GM19025 (cell line): ENCODE results near the gene CGNL1.

Experiments used
- ATAC-seq: cut with Tn5 transposase; IDR thresholded peaks from one replicate; pipeline ENCODE4 v1.9.1; 2021; ENCODE audit warnings: mild to moderate bottlenecking, low read depth, moderate library complexity; ENCODE audit not compliant: unreplicated experiment

CGNL1 gene

DNA sequence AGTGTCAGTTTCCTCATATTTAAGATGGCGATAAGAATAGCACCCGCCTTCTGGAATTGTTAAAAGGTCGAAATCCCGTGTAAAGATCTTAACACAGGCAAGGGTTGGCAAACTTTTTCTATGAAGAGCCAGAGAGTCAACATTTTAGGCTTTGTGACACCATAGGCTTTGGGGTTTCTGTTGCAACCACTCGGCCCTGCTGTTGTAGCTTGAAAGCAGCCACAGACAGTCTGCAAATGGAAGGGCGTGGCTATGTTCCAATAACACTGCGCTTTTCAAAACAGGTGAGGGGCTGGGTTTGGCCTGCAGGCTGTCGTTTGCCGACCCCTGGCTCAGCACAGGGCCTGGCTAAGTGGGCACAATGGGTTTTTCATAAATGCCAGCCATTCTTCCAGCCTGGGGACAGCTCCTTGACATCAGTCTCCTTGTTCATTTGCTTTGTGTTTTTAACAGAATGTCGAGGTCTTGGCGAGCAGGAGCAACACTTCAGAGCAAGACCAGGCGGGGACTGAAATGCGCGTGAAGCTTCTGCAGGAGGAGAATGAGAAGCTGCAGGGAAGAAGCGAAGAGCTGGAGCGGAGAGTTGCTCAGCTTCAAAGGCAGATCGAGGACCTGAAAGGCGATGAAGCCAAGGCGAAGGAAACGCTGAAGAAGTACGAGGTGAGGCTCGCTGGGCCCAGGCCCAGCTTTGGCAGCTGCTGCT is 140.2 kb downstream of the CGNL1 start:
- no peak for ATAC-seq

DNA sequence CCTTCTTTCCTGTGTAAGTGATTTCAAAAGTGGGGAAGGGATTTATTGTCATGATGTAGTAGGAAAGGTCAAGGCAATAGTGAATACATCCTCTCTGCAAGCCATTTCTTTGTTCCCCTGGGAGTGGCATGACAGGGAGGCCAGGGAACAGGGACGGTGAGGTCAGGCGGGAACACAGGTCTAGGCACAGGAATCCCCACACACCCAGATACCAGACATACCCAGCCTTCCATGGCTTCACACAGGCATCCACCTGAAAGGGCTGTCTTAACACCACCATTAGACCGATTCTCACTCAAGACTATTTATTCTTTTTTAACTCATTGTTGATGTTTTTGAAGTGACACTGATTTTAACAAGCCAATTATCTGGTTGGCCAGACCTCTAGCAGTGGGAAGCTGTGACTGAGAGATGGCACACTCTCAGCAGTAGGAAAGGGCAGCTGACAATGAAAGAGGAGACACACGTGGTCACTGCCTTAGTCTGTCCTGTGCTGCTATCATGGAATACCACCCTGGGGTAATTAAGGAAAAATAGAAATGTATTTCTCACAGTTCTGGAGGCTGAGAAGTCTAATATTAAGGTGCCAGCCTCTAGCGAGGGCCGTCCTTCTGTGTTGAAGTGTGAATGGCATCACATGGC is 140.8 kb downstream of the CGNL1 start:
- ATAC-seq, result no peak

- ATAC-seq, result no peak
Measured at GRCh38 chr15:57518779-57519405, 142.6 kb downstream of the CGNL1 start.

- no peak for ATAC-seq
Measured at GRCh38 chr15:57519806-57520205, 143.5 kb downstream of the CGNL1 start.

DNA sequence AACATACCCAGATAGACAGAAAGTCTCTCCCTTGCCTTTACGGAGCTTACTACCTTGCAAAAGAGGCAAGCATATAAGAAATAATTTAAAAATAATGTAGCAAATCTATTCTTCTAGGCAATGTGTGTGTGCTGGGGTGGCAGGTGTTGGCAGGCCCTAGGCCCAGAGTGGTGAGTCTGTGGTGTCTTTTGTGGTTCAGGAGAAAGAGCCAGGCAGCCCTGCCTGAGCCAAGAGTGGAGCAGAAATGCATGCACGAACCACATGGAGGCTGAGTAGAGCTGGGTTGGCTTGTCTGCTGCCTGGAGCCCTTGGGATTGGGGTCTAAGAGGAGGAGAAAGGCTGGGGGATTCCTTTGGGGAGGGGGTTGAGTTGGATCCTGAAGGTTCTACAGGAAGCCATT is 145.2 kb downstream of the CGNL1 start:
- ATAC-seq, result no peak

- ATAC-seq, result no peak
Measured at GRCh38 chr15:57522148-57522547, 145.8 kb downstream of the CGNL1 start.

DNA sequence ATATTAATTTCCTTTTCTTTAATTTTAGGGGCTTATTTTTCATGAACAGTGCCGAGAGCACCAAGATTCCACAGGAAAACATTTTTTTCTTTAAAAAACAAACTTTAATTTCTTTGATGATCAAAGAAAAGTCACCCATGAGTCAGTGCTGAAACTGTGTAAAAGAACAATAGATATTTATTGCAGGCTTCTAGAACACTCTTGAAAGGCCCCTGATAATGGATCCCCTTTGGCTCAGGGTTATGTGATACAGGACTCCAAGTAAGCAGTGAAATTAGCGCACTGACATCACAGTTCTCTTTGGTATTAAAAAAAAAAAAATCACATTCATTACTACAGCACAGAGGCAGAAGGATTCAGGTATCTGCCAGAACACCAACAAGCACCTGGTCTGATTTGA is 149.3 kb downstream of the CGNL1 start:
- no peak for ATAC-seq

DNA sequence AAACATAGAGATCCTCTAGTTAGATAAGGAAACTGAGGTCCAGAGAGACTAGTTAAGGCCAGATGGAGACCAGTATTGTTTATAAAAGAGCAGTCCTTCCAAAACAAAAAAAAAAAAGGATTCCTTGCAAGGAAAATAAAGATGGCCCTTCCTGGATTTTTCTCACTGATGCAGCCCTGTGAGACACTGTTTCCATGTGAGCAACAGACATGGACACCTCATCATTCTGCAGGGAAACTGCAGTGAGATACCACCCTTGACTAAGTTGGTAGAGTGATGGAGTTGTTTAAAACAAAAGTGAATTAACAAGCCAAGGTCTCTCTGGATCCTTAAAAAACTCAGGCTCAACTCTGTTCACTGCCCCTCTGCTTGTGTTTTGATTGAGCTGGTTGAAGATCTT is 149.8 kb downstream of the CGNL1 start:
- no peak for ATAC-seq

DNA sequence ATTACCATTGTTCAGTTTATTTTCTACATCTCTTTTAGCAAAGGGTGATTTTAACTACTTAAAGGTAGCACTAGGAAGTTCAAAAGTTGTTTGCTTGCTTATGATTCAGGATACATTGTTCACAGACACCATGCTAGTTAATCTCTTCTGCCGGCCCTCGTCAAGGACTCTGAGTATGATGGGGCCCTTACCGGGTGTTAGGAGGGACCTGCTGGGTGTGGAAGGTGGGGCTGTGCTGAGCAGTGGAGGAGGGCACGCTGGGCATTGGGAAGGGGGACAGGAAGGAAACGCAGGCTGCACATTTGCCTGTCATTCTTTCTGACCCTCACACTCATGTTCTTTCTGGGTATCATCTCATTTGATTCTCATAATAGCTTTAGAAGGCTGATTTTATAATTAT is 150.3 kb downstream of the CGNL1 start:
- ATAC-seq, result no peak

DNA sequence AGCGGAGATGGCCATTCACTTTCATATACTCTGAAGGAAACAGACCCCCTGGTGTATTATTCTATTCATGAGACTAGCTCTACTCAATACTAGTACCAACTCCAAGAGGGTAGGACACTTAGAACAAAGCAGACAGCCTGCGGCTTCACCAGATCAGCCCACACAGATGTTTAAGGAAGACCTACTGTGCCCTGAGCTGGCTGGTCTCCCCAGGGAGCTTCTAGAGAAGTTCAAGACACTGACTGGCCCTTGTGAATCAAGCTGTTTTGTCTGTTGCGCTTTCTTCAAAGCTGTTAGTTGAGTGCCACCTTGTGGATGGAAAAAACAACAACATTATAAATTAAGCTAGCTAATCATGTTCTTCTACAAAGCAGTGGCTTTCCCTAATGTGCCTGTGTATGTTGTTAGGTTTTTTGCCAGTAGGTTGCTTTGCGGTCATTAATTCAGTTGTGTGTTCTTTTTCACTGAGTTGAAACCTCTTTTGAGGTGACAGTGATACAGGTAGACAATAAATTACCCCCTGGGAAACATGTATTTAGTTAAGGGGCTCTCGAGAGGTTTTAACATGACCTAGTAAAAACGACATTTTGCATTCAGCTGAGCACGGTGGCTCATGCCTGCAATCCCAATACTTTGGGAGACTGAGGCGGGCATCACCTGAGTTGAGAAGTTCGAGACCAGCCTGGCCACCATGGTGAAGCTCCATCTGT is 151.2 kb downstream of the CGNL1 start:
- peak; percentile 93 for ATAC-seq

GRCh38 chr15:57528940-57529565 is 152.7 kb downstream of the CGNL1 start:
- ATAC-seq, result no peak

DNA sequence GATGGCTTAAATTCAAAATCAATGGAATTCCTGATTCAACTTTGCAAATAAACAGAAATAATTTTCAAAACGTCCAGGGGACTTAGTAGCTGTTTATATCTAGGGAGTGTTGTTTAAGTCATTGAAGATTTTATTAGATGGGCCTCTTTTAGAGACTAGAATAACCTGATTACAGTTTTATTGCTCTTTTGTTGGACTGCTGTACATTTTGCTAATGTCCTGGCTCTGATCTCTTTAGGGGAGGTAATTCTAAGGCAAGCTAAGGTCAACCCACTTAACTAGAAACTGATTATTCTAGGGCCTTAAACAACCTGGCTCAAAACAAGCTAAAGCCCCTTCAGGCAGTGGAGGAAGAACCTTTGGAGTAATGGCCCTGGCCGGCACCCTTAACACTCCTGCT is 153.4 kb downstream of the CGNL1 start:
- no peak for ATAC-seq

DNA sequence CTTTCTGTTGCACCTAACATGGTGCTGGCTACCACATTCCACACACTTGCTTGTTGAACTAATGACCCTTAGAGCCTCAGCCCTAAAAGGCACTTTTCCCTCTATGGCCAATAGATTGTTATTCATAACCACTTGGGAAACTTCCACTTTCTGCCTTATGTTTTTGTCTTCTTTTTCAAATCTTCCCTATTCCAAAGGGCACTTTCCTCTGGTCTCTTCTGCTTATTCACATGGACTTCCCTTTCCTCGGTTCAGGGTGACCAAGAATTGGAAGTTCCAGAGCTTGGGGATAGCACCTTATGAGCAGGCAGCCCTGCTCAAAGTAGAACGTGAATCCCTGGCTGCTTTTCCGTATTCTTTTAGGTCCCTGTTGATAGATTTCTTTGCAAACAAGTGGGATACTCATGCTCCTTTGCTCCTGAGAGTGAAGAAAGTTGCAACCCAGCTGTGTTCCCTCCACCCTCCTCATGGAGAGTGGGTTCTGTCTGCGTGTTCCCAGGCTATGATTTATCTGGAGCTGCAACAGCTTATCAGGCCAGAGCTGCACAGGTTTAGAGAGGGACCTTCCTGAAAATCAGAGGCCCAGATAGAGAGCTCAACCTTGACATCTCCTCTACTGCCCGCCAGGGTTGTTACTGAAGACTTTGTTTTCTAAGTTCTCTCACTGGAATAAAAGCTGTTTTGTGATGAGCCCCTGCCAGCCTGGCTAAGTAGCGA is 156.6 kb downstream of the CGNL1 start:
- no peak for ATAC-seq

GRCh38 chr15:57533448-57533799 is 157.1 kb downstream of the CGNL1 start:
- no peak for ATAC-seq

- ATAC-seq, result no peak
Measured at GRCh38 chr15:57534281-57534680, 158.0 kb downstream of the CGNL1 start.

- ATAC-seq, result no peak
Measured at GRCh38 chr15:57537072-57537471, 160.8 kb downstream of the CGNL1 start.

- ATAC-seq, result no peak
Measured at GRCh38 chr15:57537488-57538264, 161.4 kb downstream of the CGNL1 start.

DNA sequence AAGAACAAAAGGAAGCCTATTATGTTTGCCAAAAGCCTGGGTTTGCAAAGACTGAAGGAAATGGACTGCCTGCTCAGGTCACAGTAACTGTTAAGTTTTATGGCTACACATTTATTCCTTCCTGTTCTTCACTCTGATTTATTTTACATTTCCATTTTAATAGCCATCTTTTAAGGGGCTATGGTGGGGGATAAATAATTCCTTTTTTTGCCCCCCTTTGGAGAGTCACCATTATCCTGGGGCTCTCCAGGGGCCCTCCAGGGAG is 161.9 kb downstream of the CGNL1 start:
- no peak for ATAC-seq

GRCh38 chr15:57538821-57539220 is 162.5 kb downstream of the CGNL1 start:
- ATAC-seq, result no peak

DNA sequence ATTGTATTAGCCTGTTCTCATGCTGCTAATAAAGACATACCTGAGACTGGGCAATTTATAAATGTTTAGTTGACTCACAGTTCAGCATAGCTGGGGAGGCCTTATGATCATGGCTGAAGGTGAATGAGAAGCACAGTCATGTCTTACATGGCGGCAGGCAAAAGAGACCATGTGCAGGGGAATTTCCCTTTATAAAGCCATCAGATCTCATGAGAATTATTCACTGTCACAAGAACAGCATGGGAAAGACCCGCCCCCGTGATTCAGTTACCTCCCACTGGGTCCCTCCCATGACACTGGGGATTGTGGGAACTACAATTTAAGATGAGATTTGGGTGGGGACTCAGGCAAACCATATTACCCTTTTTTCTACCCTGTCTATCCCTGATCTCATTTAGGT is 163.9 kb downstream of the CGNL1 start:
- no peak for ATAC-seq
